Upper lobe of left lung (tissue), 6 donors: ENCODE results near the gene ZNF687. TPM values are rescaled to one million over a fixed set of nuclear protein-coding genes. Genes with fewer than 3 reads are reported as not detected.

Source experiments
- ATAC-seq, 2 donors: fragments of 200-7000 bp; cut with Tn5 transposase; one replicate each; pipeline ENCODE4 v1.9.1; 2022; ENCODE audit warnings: mild to moderate bottlenecking in 2 of 2, moderate library complexity in 2 of 2; ENCODE audit not compliant: low FRiP score in 2 of 2
- DNase-seq, 2 donors: peaks; one replicate each; pipeline ENCODE4 v3.0.0-alpha.2; 2019 to 2020
- H3K27ac ChIP-seq, 4 donors: fragments of 200-600 bp; sonication (generic); one replicate each; pipeline ENCODE4 v1.5.1; 2016 to 2019
- H3K27me3 ChIP-seq, 4 donors: fragments of 200-600 bp; sonication (generic); one replicate each; pipeline ENCODE4 v1.5.1; 2017 to 2019
- H3K36me3 ChIP-seq, 4 donors: fragments of 200-600 bp; sonication (generic); one replicate each; pipeline ENCODE4 v1.5.1; 2016 to 2019
- H3K4me1 ChIP-seq, 4 donors: fragments of 200-600 bp; sonication (generic); one replicate each; pipeline ENCODE4 v1.5.1; 2018 to 2019
- H3K4me3 ChIP-seq, 4 donors: fragments of 200-600 bp; sonication (generic); one replicate each; pipeline ENCODE4 v1.5.1; 2017 to 2019; ENCODE audit warnings: mild to moderate bottlenecking in 2 of 4, moderate library complexity in 1 of 4
- H3K9me3 ChIP-seq, 4 donors: fragments of 200-600 bp; sonication (generic); one replicate each; pipeline ENCODE4 v1.5.1; 2018 to 2019
- EP300 ChIP-seq, 4 donors: sonication (generic); formaldehyde crosslinking; IDR thresholded peaks; one replicate each; pipeline ENCODE4 v1.5.1; 2017; ENCODE audit warnings: antibody characterized with exemption in 4 of 4, control low read depth in 2 of 4
- POLR2A ChIP-seq, 4 donors: fragments of 450-650 bp; IDR thresholded peaks; one replicate each; pipeline ENCODE4 v1.5.1; 2016 to 2017; ENCODE audit warnings: antibody characterized with exemption in 4 of 4, mild to moderate bottlenecking in 2 of 4
- POLR2AphosphoS5 ChIP-seq, 2 donors: sonication (generic); formaldehyde crosslinking; IDR thresholded peaks; one replicate each; pipeline ENCODE4 v1.5.1; 2017; ENCODE audit warnings: antibody characterized with exemption in 2 of 2
- WGBS, 2 donors: methylation state at CpG; one replicate each; pipeline ENCODE4 v1.1.5; 2017 to 2018; 5-methylcytosine and 5-hydroxymethylcytosine counted together
- total RNA-seq, 6 donors: library from RNA; depleted of rRNA in 4 of 6; stranded (reverse); fragments of >200 nt in 4 of 6; gene quantifications; one replicate each; pipeline versions ENCODE4 v1.1.0 to v1.2.1, GENCODE V29; 2016 to 2021
- TF ChIP-seq, protein P1 (sequence below), 6 experiments: fragments of 450-650 bp in 4 of 6; fragments of 200-600 bp in 2 of 6; sonication (generic) in 2 of 6; IDR thresholded peaks; one replicate each; pipeline ENCODE4 v1.5.1; 2016 to 2019; ENCODE audit warnings: antibody characterized with exemption in 6 of 6
- donor health status: DM: no; HTN: no; CAD: no; lungs with moderate emphysema.
- donor health status: DM: no; HTN: yes; CAD: no; lungs with severe emphysema.

The ZNF687 gene
- total RNA-seq, 6 donors from 2014 or later = 17.4 to 50.3 (median 27.2) TPM

DNA sequence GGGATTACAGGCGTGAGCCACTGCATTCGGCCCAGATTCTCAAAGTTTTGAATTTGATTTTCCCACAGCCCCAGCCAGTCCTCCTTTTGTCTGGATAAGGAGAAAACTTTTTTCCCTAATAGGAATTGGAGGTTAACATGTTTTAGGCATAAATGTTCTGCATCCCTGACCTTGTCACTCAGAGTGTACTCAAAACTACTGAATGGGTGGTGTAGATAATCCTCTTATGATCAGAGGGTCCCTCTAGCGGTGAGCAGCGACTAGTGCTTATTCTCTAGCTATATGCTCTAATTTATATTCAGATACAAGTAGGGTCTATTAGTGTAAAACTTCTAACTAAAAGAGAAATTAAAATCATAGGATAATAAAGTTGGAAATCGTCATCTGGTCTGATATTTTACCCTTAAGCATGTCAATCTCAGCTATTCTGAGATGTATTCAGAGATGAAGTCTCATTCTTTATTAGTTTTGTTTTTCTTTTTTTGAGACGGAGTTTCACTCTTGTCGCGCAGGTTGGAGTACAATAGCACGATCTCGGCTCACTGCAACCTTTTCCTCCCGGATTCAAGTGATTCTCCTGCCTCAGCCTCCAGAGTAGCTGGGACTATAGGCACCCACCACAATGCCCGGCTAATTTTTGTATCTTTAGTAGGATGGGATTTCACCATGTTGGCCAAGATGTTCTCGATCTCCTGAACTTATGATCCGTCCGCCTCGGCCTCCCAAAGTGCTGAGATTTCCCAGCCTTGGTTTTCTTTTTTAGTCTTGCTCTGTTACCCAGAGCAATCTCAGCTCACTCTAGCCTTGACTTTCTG is 30.2 kb upstream of the ZNF687 start:
- ATAC-seq (peak; percentile 63 to 74), DNase-seq (peak in 1 of 2 donors; percentile 81)
- peaks cover 9 to 21% (median 12%) of the 10 kb centered on the region in 4 donors for H3K4me1 ChIP-seq
- no peaks in the 10 kb centered on the region for H3K27me3 ChIP-seq
- peaks cover 21 to 30% (median 28%) of the 10 kb centered on the region in 4 donors for H3K36me3 ChIP-seq
- TF ChIP-seq POLR2AphosphoS5 (IDR thresholded peaks at IDR 0.05) (no peak), EP300 (IDR thresholded peaks at IDR 0.05) (no peak), POLR2A (IDR thresholded peaks at IDR 0.05) (no peak)
- TF ChIP-seq, protein P1, sequence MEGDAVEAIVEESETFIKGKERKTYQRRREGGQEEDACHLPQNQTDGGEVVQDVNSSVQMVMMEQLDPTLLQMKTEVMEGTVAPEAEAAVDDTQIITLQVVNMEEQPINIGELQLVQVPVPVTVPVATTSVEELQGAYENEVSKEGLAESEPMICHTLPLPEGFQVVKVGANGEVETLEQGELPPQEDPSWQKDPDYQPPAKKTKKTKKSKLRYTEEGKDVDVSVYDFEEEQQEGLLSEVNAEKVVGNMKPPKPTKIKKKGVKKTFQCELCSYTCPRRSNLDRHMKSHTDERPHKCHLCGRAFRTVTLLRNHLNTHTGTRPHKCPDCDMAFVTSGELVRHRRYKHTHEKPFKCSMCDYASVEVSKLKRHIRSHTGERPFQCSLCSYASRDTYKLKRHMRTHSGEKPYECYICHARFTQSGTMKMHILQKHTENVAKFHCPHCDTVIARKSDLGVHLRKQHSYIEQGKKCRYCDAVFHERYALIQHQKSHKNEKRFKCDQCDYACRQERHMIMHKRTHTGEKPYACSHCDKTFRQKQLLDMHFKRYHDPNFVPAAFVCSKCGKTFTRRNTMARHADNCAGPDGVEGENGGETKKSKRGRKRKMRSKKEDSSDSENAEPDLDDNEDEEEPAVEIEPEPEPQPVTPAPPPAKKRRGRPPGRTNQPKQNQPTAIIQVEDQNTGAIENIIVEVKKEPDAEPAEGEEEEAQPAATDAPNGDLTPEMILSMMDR (IDR thresholded peaks at IDR 0.05) = peak; percentile 62 to 83 (median 80)
- WGBS, 2 donors = 62 to 66% methylated on average over 16 of the region's 16 CpGs
- H3K27ac ChIP-seq = no peak overlapping the region
- no peak overlapping the region for H3K4me3 ChIP-seq
- no peaks in the 10 kb centered on the region for H3K9me3 ChIP-seq

DNA sequence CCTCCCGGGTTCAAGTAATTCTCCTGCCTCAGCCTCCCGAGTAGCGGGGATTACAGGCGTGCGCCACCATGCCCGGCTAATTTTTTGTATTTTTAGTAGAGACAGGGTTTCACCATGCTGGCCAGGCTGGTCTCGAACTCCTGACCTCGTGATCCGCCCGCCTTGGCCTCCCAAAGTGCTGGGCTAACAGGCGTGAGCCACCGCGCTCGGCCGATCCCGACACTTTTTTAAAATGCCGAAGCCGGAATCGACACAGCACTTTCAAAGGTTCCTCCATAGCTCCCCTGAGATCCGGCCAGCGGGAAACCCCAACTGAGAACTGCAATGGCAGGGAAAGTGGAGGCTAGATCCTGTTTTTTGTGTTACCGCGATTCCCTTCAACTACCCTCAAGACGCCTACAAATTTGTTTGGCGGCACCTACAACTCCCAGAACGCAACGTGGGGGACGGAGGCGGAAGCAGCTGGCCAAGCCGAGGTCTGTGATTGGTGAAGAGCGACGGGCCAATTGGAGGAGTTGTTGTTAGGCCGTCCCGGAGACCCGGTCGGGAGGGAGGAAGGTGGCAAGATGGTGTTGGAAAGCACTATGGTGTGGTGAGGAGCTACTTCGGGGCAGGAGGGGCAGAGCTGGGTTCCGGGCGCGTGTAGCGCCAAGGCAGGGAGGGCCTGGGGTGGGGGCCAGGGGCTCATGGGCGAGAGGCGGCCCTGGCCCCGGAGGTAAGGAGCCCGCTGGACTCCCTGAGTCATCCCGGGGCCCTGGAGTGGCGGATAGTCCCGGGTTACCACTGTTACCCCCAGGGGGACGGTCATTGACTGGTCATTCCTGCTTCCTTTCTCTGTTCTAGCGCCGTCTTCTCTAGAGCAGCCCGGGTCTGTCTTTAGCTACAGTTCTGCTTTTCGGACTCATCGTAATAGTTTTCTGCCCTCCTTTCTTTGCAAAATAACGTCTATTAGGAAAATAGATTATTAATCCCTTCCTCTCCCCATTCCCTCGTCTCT is 27.6 kb upstream of the ZNF687 start, which contains the start of gene PSMD4:
Gene PSMD4, plus strand, starts transcription at position 518 of the 997 bp plus-strand sequence. Its CDS starts 49 bp downstream, at position 567.
- TF ChIP-seq EP300 (IDR thresholded peaks at IDR 0.05) = no peak
- peak; percentile 96 to 97 for TF ChIP-seq POLR2AphosphoS5 (IDR thresholded peaks at IDR 0.05)
- TF ChIP-seq, protein P1 (IDR thresholded peaks at IDR 0.05) = peak in 1 of 6 experiments; percentile 9
- TF ChIP-seq POLR2A (IDR thresholded peaks at IDR 0.05) = peak; percentile 10 to 89 (median 70)
- Histone ChIP-seq H3K9me3 (no peaks in the 10 kb centered on the region), H3K4me3 (peak within 1 kb of the TSS; percentile 73 to 97 (median 84)), H3K27ac (peak within 1 kb of the TSS; percentile 90 to 97 (median 92)), H3K4me1 (peaks cover 12 to 26% (median 14%) of the 10 kb centered on the region in 4 donors), H3K27me3 (no peaks in the 10 kb centered on the region), H3K36me3 (peaks cover 2 to 5% (median 3%) of the 10 kb centered on the region in 4 donors)
- DNase-seq = peak; percentile 87 to 93
- 12 to 13% methylated on average over 46 to 55 of the region's 56 CpGs for WGBS, 2 donors
- peak; percentile 98 to 99 for ATAC-seq

DNA sequence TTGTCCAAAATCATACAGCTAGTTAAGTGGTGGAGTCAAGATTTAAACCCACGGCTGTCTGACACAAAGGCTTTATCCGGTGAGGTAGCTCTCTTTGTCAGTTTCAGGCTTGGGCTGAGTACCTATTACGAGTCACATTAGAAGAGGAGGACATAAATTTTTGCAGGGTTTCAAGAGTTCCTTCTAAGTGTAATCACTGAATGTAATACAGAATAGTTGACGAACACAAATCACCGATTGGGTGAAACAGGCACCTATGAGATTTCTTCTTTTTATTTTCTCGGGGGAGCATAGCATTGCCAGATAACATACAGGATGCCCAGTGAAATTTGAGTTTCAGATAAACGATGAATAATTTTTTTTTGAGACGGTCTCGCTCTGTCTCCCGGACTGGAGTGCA is 26.7 kb upstream of the ZNF687 start:
- Histone ChIP-seq H3K9me3 (no peaks in the 10 kb centered on the region), H3K27me3 (no peaks in the 10 kb centered on the region), H3K27ac (peak overlapping the region; percentile 90 to 97 (median 92)), H3K4me3 (peak overlapping the region; percentile 73 to 97 (median 84)), H3K36me3 (no peaks in the 10 kb centered on the region), H3K4me1 (peaks cover 12 to 26% (median 14%) of the 10 kb centered on the region in 4 donors)
- ATAC-seq (no peak), DNase-seq (no peak)
- WGBS, 2 donors = 34 to 41% methylated on average over 10 of the region's 10 CpGs
- TF ChIP-seq POLR2AphosphoS5 (IDR thresholded peaks at IDR 0.05) = no peak
- no peak for TF ChIP-seq EP300 (IDR thresholded peaks at IDR 0.05)
- TF ChIP-seq, protein P1 (IDR thresholded peaks at IDR 0.05) = no peak
- TF ChIP-seq POLR2A (IDR thresholded peaks at IDR 0.05) = no peak

DNA sequence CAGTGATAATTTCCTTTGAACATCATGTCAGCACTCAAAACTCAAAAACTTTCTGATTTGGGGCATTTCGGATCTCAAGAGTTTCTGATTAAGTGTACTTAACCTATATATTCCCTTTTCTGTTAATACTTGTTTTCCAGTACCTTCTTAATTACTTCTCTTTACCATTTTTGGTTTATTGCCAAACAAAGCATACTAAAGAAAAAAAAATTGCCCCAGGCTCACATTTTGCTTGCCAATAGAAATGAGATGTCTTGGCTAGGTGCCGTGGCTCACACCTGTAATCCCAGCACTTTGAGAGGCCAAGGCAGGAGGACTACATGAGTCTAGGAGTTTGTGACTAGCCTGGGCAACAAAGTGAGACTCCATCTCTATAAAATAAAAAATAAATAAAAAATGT is 22.7 kb upstream of the ZNF687 start:
- Histone ChIP-seq H3K36me3 (peaks cover 7 to 25% (median 14%) of the 10 kb centered on the region in 4 donors), H3K27me3 (no peaks in the 10 kb centered on the region), H3K4me1 (peaks cover 12 to 21% (median 14%) of the 10 kb centered on the region in 4 donors), H3K4me3 (no peak overlapping the region), H3K9me3 (no peaks in the 10 kb centered on the region), H3K27ac (no peak overlapping the region)
- DNase-seq = no peak
- ATAC-seq = no peak
- WGBS, 2 donors = 85 to 86% methylated on average over 2 of the region's 2 CpGs
- TF ChIP-seq POLR2AphosphoS5 (IDR thresholded peaks at IDR 0.05) = no peak
- TF ChIP-seq, protein P1 (IDR thresholded peaks at IDR 0.05) = no peak
- TF ChIP-seq POLR2A (IDR thresholded peaks at IDR 0.05) = no peak
- no peak for TF ChIP-seq EP300 (IDR thresholded peaks at IDR 0.05)
